Measurements from ENCODE around the gene CNNM3.

GRCh38 chr2:96877042-96877451, 61.0 kb downstream of the CNNM3 start:
- TF ChIP-seq CTCF (conservative IDR thresholded peaks at IDR 0.05; ENCODE audit: low read length) (no peak), EZH2phosphoT487 (IDR thresholded peaks at IDR 0.05; ENCODE audit: borderline replicate concordance, low read depth, low read length) (no peak)
